NCI-H82 treated with DMSO at 0.1 percent for 48 hours (cell line): ENCODE measurements around the gene TMEM121.

Experiments used
- DNase-seq: peaks from one replicate; lab custom pipeline; 2025; ENCODE audit not compliant: unreplicated experiment; lab: John Stamatoyannopoulos, UW

TMEM121 gene

GRCh38 chr14:105527381-105527825 lies 1.0 kb downstream of the TMEM121 start:
- no peak for DNase-seq

GRCh38 chr14:105527826-105528585 lies 1.6 kb downstream of the TMEM121 start:
- DNase-seq = no peak

- DNase-seq = no peak
Observed at GRCh38 chr14:105528586-105529318, 2.4 kb downstream of the TMEM121 start.

GRCh38 chr14:105529319-105529568 lies 2.9 kb downstream of the TMEM121 start:
- no peak for DNase-seq

- no peak for DNase-seq
Observed at GRCh38 chr14:105529569-105530284, 3.3 kb downstream of the TMEM121 start.

- no peak for DNase-seq
Observed at GRCh38 chr14:105530285-105531087, 4.1 kb downstream of the TMEM121 start.

GRCh38 chr14:105531088-105531893 lies 4.9 kb downstream of the TMEM121 start:
- DNase-seq = no peak

GRCh38 chr14:105531894-105532623 lies 5.7 kb downstream of the TMEM121 start:
- no peak for DNase-seq

GRCh38 chr14:105532735-105533141 lies 6.4 kb downstream of the TMEM121 start:
- no peak for DNase-seq

- DNase-seq = no peak
Observed at GRCh38 chr14:105533391-105533790, 7.0 kb downstream of the TMEM121 start.

GRCh38 chr14:105533811-105534498 lies 7.6 kb downstream of the TMEM121 start:
- DNase-seq = no peak

- no peak for DNase-seq
Observed at GRCh38 chr14:105534586-105534985, 8.2 kb downstream of the TMEM121 start.

GRCh38 chr14:105536051-105536450 lies 9.7 kb downstream of the TMEM121 start:
- no peak for DNase-seq

- DNase-seq = no peak
Observed at GRCh38 chr14:105536691-105537579, 10.6 kb downstream of the TMEM121 start.

GRCh38 chr14:105537580-105538474 lies 11.4 kb downstream of the TMEM121 start:
- no peak for DNase-seq

GRCh38 chr14:105538481-105539049 lies 12.2 kb downstream of the TMEM121 start:
- DNase-seq = no peak

GRCh38 chr14:105540811-105541210 lies 14.4 kb downstream of the TMEM121 start:
- no peak for DNase-seq
